Smooth muscle cell (in vitro differentiated cells): Measurements from ENCODE around the gene FGF7. TPM values are rescaled to one million over a fixed set of nuclear protein-coding genes. Genes with fewer than 3 reads are reported as not detected.

Experiments
- DNase-seq: peaks from one replicate; lab custom pipeline; 2025; ENCODE audit not compliant: unreplicated experiment; lab: John Stamatoyannopoulos, UW
- H2AFZ ChIP-seq: fragments of 200-600 bp; sonication (generic); 2 replicates; pipeline ENCODE4 v1.6.0; 2016; ENCODE audit warnings: antibody characterized with exemption, low read depth, mild to moderate bottlenecking
- H3F3A ChIP-seq: fragments of 200-600 bp; sonication (generic); 2 replicates; pipeline ENCODE4 v1.6.0; 2017; ENCODE audit warnings: antibody characterized with exemption, low read depth
- H3K27ac ChIP-seq: fragments of 200-600 bp; sonication (generic); 2 replicates; pipeline ENCODE4 v1.5.1; 2016; ENCODE audit warnings: low read depth, mild to moderate bottlenecking
- H3K27me3 ChIP-seq: fragments of 200-600 bp; sonication (generic); 2 replicates; pipeline ENCODE4 v1.6.1; 2016; ENCODE audit warnings: low read depth, mild to moderate bottlenecking
- H3K36me3 ChIP-seq: fragments of 200-600 bp; sonication (generic); 2 replicates; pipeline ENCODE4 v1.5.1; 2016; ENCODE audit warnings: low read depth
- H3K4me1 ChIP-seq: fragments of 200-600 bp; sonication (generic); 2 replicates; pipeline ENCODE4 v1.5.1; 2016; ENCODE audit warnings: low read depth
- H3K4me2 ChIP-seq: fragments of 200-600 bp; sonication (generic); 2 replicates; pipeline ENCODE4 v1.6.0; 2016; ENCODE audit warnings: mild to moderate bottlenecking
- H3K4me3 ChIP-seq: fragments of 200-600 bp; sonication (generic); 2 replicates; pipeline ENCODE4 v1.5.1; 2016; ENCODE audit warnings: mild to moderate bottlenecking
- H3K79me2 ChIP-seq: fragments of 200-600 bp; sonication (generic); 2 replicates; pipeline ENCODE4 v1.6.0; 2016; ENCODE audit warnings: low read depth, mild to moderate bottlenecking
- H3K9ac ChIP-seq: fragments of 200-600 bp; sonication (generic); 2 replicates; pipeline ENCODE4 v1.6.0; 2016; ENCODE audit warnings: low read depth
- H3K9me3 ChIP-seq: fragments of 200-600 bp; sonication (generic); replicated peaks from 2 replicates; pipeline ENCODE4 v1.5.1; 2016; ENCODE audit warnings: low read depth
- H4K20me1 ChIP-seq: fragments of 200-600 bp; sonication (generic); 2 replicates; pipeline ENCODE4 v1.6.0; 2016; ENCODE audit warnings: low read depth
- WGBS: methylation state at CpG from one replicate; pipeline ENCODE4 v1.1.7; 2016; ENCODE audit warnings: low lambda C conversion rate; 5-methylcytosine and 5-hydroxymethylcytosine counted together
- polyA plus RNA-seq: library from polyadenylated mRNA; unstranded; fragments of >200 nt; fragmentation: Nextera tagmentation; extraction: Ambion mirVana; gene quantifications from 2 replicates; pipeline ENCODE4 v1.2.1, GENCODE V29; 2016
- total RNA-seq: library from RNA; depleted of rRNA; stranded (reverse); fragments of >200 nt; gene quantifications from 2 replicates; pipeline ENCODE4 v1.2.3, GENCODE V29; 2014
- TF ChIP-seq, protein P1 (sequence below): fragments of 200-600 bp; sonication (generic); IDR thresholded peaks from 2 replicates; pipeline ENCODE4 v1.5.1; 2017; ENCODE audit warnings: borderline replicate concordance, mild to moderate bottlenecking, antibody characterized with exemption; ENCODE audit not compliant: insufficient read depth, poor library complexity, severe bottlenecking

The FGF7 gene
- total and polyA plus RNA-seq, 2 experiments from 2014 or later: 281 to 358 TPM

- Histone ChIP-seq H3K9me3 (no peaks in the 10 kb centered on the region), H3K79me2 (peaks cover 93% of the 10 kb centered on the region), H2AFZ (no peak overlapping the region), H3K4me1 (peaks cover 14% of the 10 kb centered on the region), H3K9ac (no peak overlapping the region), H3K4me3 (peak overlapping the region; percentile 82), H3K36me3 (no peaks in the 10 kb centered on the region), H3F3A (peaks cover 8% of the 10 kb centered on the region), H3K4me2 (peak overlapping the region; percentile 94), H3K27ac (no peak overlapping the region), H4K20me1 (peaks cover 83% of the 10 kb centered on the region), H3K27me3 (no peaks in the 10 kb centered on the region)
- DNase-seq: no peak
- TF ChIP-seq, protein P1, sequence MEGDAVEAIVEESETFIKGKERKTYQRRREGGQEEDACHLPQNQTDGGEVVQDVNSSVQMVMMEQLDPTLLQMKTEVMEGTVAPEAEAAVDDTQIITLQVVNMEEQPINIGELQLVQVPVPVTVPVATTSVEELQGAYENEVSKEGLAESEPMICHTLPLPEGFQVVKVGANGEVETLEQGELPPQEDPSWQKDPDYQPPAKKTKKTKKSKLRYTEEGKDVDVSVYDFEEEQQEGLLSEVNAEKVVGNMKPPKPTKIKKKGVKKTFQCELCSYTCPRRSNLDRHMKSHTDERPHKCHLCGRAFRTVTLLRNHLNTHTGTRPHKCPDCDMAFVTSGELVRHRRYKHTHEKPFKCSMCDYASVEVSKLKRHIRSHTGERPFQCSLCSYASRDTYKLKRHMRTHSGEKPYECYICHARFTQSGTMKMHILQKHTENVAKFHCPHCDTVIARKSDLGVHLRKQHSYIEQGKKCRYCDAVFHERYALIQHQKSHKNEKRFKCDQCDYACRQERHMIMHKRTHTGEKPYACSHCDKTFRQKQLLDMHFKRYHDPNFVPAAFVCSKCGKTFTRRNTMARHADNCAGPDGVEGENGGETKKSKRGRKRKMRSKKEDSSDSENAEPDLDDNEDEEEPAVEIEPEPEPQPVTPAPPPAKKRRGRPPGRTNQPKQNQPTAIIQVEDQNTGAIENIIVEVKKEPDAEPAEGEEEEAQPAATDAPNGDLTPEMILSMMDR: no peak
These were observed 4.3 kb downstream of the FGF7 start for GRCh38 chr15:49427372-49427771.

GRCh38 chr15:49428409-49429095 lies 5.5 kb downstream of the FGF7 start:
- peaks cover 94% of the 10 kb centered on the region for H3K79me2 ChIP-seq
- TF ChIP-seq, protein P1: no peak
- WGBS: 86% methylated on average over 5 of the region's 5 CpGs
- no peak for DNase-seq
- no peaks in the 10 kb centered on the region for H3K27me3 ChIP-seq
- H3K4me2 ChIP-seq: peak overlapping the region; percentile 94
- H3K4me3 ChIP-seq: peak overlapping the region; percentile 82
- H3K36me3 ChIP-seq: no peaks in the 10 kb centered on the region
- H3K9me3 ChIP-seq: no peaks in the 10 kb centered on the region
- H3F3A ChIP-seq: peaks cover 4% of the 10 kb centered on the region
- H3K4me1 ChIP-seq: peaks cover 3% of the 10 kb centered on the region
- peaks cover 95% of the 10 kb centered on the region for H4K20me1 ChIP-seq
- peak overlapping the region; percentile 20 for H3K27ac ChIP-seq
- H3K9ac ChIP-seq: no peak overlapping the region
- H2AFZ ChIP-seq: no peak overlapping the region

- TF ChIP-seq, protein P1: no peak
- no peaks in the 10 kb centered on the region for H3F3A ChIP-seq
- H3K27me3 ChIP-seq: no peaks in the 10 kb centered on the region
- no peaks in the 10 kb centered on the region for H3K9me3 ChIP-seq
- H4K20me1 ChIP-seq: peaks cover 97% of the 10 kb centered on the region
- H3K27ac ChIP-seq: peak overlapping the region; percentile 20
- WGBS: 96% methylated on average over 1 of the region's 1 CpG
- no peak overlapping the region for H2AFZ ChIP-seq
- DNase-seq: no peak
- H3K4me1 ChIP-seq: no peaks in the 10 kb centered on the region
- H3K79me2 ChIP-seq: peaks cover 79% of the 10 kb centered on the region
- H3K4me3 ChIP-seq: no peak overlapping the region
- H3K9ac ChIP-seq: no peak overlapping the region
- no peaks in the 10 kb centered on the region for H3K36me3 ChIP-seq
- peak overlapping the region; percentile 94 for H3K4me2 ChIP-seq
These were observed 7.0 kb downstream of the FGF7 start for GRCh38 chr15:49430046-49430445.

DNA sequence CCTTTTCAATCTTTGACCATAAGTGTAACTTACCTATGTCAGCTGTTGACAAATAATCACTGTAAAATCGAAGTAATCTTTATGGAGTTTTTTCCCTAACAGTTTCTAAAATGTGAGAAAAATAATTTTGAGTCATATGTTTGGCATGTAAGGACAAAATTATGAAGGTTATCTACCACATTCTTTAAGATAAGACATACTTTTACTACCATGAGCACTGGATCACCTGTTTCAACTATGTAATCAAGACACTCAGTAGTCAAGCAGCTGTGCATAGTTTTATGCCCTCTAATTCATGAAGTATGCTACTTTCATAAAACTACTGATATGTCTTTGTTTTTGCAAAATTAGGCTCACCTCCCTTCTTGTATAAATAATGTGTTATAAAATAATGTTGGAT lies 12.1 kb downstream of the FGF7 start:
- Histone ChIP-seq H3K36me3 (no peaks in the 10 kb centered on the region), H4K20me1 (peaks cover 99% of the 10 kb centered on the region), H3K9ac (no peak overlapping the region), H3K4me3 (no peak overlapping the region), H3K27me3 (no peaks in the 10 kb centered on the region), H3K79me2 (peaks cover 53% of the 10 kb centered on the region), H2AFZ (no peak overlapping the region), H3K9me3 (no peaks in the 10 kb centered on the region), H3K4me2 (peak overlapping the region; percentile 69), H3K4me1 (peaks cover 4% of the 10 kb centered on the region), H3K27ac (no peak overlapping the region), H3F3A (no peaks in the 10 kb centered on the region)
- DNase-seq: no peak
- TF ChIP-seq, protein P1: no peak
- 68% methylated on average over 1 of the region's 1 CpG for whole genome bisulfite sequencing
